GOT3 (cell line): ENCODE data around the gene TRIM66.

Experiments used
- DNase-seq: peaks from one replicate; lab custom pipeline; 2025; ENCODE audit warnings: mixed read lengths; lab: John Stamatoyannopoulos, UW

Gene TRIM66

GRCh38 chr11:8656291-8656690 lies 26.2 kb downstream of the TRIM66 start:
- no peak for DNase-seq

DNA sequence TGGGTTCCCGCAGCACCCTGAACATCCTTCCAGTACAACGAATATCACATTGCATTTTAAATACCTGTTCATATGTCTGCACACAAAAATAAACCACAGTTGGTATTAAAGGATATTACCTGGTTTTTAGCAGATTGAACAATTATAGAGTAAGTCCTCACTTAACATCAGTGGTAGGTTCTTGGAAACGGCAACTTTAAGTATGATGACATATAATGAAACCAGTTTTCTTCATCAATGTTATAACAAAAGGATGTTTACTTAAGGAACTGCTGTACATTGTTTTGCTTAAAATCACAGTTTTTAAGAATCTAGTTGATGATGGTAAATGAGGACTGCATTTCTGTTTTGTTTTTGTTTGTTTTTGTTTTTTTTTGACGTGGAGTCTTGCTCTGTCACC lies 28.0 kb downstream of the TRIM66 start:
- no peak for DNase-seq

DNA sequence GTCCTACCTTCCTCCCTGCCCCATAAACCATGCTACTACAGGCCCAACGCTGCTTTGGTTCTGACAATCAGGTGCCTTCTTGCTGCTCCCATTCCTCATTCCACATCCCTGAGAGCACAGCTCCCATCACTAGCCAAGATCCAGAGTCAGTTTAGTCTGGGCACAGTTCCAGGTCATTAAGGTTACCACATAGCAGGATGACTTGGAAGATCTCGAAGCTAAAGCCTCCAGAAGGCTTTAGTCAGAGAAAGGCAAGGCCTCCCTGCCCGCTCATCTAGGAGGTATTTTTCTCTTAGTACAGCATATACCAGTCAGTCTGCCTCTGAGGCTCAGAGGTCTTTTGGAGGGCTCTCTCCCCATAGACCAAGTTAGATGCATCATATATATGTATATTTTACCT lies 30.3 kb downstream of the TRIM66 start:
- no peak for DNase-seq

GRCh38 chr11:8650401-8650990 lies 32.0 kb downstream of the TRIM66 start:
- no peak for DNase-seq

GRCh38 chr11:8649361-8649760 lies 33.1 kb downstream of the TRIM66 start:
- no peak for DNase-seq

DNA sequence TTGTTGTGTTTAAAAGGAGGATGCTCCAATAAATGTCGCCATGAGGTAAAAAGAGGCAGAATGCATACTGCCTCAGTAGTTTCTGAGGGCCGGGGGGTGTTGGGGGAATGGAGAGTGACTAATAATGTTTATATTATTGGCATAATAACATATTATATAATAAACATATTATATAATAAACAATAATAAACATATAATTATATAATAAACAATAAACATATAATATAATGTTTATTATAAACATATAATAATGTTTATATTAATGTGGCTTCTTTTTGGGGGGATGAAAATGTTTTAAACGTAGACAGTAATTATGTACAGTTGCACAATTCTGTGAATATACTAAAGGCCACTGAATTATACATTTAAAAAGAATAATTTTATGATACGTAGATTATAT lies 35.6 kb downstream of the TRIM66 start:
- DNase-seq: no peak

- DNase-seq: no peak
Observed at GRCh38 chr11:8642196-8642841, 40.1 kb downstream of the TRIM66 start.

- DNase-seq: no peak
Observed at GRCh38 chr11:8641332-8641731, 41.1 kb downstream of the TRIM66 start.

- no peak for DNase-seq
Observed at GRCh38 chr11:8640267-8640906, 42.1 kb downstream of the TRIM66 start.

DNA sequence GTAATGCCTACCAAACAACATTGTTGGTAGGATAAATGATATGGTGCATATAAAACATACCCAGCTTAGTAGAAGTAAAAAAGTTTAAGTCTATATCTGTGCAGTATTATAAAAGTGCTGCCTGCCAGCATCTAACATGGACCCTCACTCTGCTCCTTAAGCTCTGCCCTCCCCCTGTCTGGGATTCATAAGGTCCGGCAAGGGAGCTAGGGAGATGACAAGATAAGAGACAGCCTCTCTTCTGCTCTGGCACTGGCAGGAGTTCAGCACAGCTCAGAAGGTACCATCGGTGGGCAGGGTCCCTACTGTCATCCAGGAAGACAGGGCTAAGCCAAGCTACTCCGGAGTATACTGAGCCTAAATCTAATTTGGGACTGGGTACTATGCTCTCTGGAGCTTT lies 42.8 kb downstream of the TRIM66 start:
- DNase-seq: no peak

DNA sequence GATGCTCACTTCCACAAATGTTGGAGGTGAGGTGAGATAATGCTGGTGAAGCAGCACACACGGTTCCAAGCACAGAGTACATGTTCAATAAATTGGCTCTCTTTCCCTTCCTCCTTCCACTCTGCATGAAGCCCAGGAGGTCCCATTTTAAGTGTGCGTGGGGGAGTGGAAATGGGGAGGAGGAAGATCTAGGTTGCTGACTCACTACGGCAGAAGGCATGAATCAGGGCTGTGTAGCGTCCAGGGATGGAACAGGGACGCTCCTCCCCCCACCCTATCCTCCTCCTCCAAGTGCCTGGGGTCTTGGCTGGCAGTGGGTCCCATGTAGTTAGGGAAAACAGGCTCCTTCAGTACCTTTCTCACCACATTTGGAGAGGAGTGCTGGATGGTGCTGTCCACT lies 44.2 kb downstream of the TRIM66 start:
- DNase-seq: no peak

DNA sequence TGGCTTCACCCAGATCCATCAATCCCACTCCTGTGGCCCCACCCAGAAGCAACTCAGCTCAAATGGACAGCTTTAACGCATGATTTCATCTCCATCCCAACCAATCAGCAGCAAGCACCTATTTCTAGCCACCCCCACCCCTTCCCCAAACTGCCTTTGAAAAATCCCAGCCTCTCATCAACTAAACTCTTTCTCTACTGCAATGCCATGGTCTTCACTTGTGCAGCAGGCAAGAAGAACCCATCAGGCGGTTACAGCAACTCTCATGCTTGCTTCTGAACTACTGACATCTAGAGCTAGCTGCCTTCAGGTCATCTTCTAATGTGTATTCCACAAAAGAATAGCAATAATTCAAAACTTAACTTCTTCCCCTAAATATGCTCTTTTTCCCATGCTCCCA lies 46.3 kb downstream of the TRIM66 start:
- no peak for DNase-seq

DNA sequence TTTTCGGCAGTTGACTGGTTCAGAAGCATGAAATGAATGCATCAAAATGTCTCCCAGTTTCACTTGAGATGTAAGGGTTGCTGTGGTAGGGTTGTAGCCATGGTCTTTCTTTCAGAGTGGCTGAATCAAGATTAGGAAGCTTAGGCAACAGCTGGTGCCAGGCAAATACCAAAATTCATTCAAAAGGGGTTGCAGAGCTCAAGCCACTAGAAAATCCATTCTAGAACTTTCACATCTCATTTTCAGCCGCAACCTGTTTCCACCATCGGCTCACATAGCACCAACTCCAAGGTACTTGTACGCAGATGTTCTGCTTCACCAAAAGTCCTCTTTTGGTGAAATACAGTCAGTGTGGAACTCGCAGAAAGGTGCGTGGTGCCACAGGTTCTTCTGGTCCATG lies 48.0 kb downstream of the TRIM66 start:
- DNase-seq: no peak

GRCh38 chr11:8631395-8632118 lies 50.9 kb downstream of the TRIM66 start:
- no peak for DNase-seq

DNA sequence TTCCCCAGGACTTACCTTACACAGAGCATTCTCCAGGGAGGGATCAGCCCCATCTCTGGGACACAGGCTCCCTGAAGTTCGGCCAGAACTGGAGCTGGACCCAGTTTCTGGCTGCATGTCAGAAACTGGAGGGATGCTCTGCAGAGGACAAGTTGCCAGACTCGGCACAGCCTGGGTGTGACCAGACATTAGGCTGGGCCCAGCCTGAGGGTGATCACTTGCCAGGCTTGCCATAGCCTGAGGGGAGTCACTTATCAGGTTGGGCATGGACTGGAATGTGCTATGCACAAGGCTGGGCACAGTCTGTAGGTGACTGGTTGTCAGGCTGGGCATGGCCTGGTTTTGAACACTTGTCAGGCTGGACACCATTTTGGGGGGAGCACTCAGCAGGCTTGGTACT lies 57.8 kb downstream of the TRIM66 start:
- DNase-seq: no peak

- DNase-seq: no peak
Observed at GRCh38 chr11:8621147-8621546, 61.3 kb downstream of the TRIM66 start.

DNA sequence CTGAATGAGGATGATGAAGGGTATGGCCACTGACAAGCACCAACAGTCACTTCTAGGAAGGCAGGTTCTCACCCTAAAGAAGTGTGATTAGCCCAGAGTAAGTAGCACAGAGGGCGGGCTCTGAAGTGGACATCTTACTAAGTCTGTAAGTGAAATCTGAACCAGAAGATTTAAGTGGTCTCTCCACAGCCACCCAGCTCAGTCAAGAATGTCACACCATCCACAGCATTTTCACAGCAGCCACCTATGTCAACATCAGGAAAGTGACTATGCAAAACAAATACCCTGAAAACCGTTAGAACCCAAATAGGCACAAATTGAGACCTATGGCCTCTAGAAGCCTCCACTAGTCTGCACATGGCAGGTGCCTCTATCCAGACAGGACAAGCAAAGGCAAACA lies 65.4 kb downstream of the TRIM66 start:
- no peak for DNase-seq

GRCh38 chr11:8615291-8616032 lies 67.0 kb downstream of the TRIM66 start:
- no peak for DNase-seq

GRCh38 chr11:8614497-8614896 lies 68.0 kb downstream of the TRIM66 start:
- no peak for DNase-seq

- no peak for DNase-seq
Observed at GRCh38 chr11:8613036-8613435, 69.4 kb downstream of the TRIM66 start.

DNA sequence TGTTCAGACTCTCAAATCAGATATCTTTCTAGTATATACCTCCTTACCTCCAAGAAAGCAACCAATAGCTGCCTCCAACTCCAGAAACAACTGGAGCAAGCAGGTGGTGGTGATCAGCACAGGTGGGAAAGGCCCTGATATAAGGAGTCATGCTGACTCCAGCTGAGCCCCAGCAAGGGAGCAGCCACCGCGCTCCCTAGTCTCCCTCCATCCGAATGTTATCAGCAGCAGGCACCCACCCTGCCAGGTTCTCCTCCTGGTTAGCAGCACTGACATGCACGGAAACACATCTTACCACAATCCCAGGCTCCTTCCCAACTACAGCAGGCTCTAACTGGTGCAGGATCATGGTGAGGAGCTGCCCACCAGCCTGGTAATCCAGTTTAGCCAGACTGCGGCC lies 69.9 kb downstream of the TRIM66 start:
- no peak for DNase-seq

GRCh38 chr11:8610532-8611116 lies 71.8 kb downstream of the TRIM66 start:
- DNase-seq: no peak
